ENCODE data around the gene AREG. TPM values are rescaled to one million over a fixed set of nuclear protein-coding genes. Genes with fewer than 3 reads are reported as not detected.

Gene AREG
- total RNA-seq, 1 donor from 2014 or later = 14.6 TPM

DNA sequence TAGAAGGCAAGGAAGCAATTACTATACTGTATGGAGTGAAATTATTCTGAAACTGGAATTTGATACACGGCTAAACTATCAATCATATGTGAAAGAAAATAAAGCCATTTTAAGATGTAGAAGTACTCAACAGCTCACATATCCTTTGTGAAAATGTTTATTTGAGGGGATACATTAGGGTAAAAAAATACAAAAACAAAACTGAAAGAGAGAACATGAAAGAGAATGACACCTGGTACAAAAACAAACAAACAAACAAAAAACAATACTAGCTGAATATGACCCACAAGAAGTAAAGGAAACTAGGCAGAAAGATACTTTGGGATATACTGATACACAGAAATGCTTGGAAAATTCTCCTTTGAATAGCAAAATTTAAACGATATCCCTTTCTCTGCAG is 20.8 kb upstream of the AREG start:
- Histone ChIP-seq H3K9me3 (no peaks in the 10 kb centered on the region), H3K4me3 (no peak overlapping the region), H3K27ac (no peak overlapping the region), H3K27me3 (no peaks in the 10 kb centered on the region), H3K36me3 (no peaks in the 10 kb centered on the region), H3K4me1 (no peaks in the 10 kb centered on the region)
- intact Hi-C loops (cut with DNase I) = no loop called here
- ATAC-seq = no peak
- no peak for DNase-seq
- TF ChIP-seq, protein P1, sequence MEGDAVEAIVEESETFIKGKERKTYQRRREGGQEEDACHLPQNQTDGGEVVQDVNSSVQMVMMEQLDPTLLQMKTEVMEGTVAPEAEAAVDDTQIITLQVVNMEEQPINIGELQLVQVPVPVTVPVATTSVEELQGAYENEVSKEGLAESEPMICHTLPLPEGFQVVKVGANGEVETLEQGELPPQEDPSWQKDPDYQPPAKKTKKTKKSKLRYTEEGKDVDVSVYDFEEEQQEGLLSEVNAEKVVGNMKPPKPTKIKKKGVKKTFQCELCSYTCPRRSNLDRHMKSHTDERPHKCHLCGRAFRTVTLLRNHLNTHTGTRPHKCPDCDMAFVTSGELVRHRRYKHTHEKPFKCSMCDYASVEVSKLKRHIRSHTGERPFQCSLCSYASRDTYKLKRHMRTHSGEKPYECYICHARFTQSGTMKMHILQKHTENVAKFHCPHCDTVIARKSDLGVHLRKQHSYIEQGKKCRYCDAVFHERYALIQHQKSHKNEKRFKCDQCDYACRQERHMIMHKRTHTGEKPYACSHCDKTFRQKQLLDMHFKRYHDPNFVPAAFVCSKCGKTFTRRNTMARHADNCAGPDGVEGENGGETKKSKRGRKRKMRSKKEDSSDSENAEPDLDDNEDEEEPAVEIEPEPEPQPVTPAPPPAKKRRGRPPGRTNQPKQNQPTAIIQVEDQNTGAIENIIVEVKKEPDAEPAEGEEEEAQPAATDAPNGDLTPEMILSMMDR (IDR thresholded peaks at IDR 0.05) = no peak

DNA sequence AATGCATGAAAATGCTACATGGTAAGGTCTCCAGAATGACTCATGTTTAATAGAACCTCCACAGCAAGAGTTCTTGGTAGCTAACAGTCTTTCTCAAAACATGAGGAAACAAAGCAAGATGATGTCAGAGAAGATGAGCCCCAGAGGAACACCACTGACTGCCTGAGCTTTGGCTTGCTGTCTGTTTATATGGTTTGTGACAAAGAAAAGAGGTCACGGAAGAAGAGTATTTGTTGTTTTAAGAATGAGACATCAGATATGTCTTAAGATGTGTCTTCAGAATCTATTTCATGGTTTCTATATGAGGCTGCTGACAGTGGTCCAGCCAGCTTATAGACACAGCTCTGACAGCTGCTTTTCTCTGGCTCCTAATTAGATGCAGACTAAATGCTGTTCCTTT is 18.8 kb upstream of the AREG start:
- TF ChIP-seq, protein P1 (IDR thresholded peaks at IDR 0.05) = no peak
- ATAC-seq (no peak), DNase-seq (no peak)

DNA sequence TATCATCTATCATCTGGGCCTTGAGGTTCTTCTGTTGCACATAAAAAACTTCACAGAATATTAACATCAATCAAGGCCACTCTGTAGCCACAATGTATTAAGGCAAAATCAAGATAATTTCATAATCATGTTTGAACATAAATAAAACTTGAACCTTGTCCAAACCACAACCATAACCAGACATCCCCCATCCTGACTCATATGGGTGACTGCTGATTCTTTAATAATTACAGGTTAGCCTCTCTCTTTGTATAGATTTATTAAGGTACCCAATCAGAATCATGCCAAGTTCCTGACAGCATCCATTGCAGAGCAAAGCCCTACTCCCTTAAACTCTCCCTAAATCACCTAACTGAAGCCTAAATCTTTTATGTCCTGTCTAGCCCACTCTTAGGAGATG is 16.7 kb upstream of the AREG start:
- Histone ChIP-seq H3K4me1 (no peaks in the 10 kb centered on the region), H3K27ac (no peak overlapping the region), H3K36me3 (no peaks in the 10 kb centered on the region), H3K27me3 (no peaks in the 10 kb centered on the region), H3K9me3 (no peaks in the 10 kb centered on the region), H3K4me3 (no peak overlapping the region)
- ATAC-seq (no peak), DNase-seq (no peak)
- intact Hi-C loops (cut with DNase I) = no loop called here
- TF ChIP-seq, protein P1 (IDR thresholded peaks at IDR 0.05) = no peak

More for the DNA sequence above, 18.8 kb upstream of the AREG start:
- Histone ChIP-seq H3K9me3 (no peaks in the 10 kb centered on the region), H3K4me3 (no peak overlapping the region), H3K27me3 (no peaks in the 10 kb centered on the region), H3K4me1 (no peaks in the 10 kb centered on the region), H3K36me3 (no peaks in the 10 kb centered on the region), H3K27ac (no peak overlapping the region)
- intact Hi-C loops (cut with DNase I) = no loop called here

DNA sequence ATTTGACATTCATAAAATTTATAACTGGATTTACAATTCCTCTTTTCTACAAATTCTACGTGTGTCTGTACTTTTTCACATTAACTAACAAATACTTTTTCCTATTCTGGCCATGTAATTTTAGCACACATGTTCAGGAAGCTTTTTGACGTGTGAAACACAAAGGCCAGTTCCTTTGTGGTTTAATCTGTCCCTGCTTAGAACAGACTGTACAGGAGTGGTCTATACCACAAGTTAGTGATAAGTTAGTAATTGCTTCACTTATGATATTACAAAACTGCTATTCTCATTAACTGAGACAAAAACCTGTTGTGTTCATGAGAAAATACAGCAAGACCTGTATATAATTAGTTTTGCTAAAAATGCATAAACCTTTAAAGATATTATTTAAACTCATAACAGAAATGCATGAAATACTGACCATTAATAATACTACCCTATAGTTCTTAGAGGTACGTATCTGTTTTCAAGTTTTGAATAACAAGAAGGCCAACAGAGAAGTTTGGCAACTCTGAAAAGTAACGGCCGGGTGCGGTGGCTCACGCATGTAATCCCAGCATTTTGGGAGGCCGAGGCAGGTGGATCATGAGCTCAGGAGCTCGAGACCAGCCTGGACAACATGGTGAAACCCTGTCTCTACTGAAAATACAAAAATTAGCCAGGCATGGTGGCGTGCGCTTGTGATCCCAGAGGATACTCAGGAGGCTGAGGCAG is 13.7 kb upstream of the AREG start:
- intact Hi-C loops (cut with DNase I) = no loop called here
- DNase-seq (no peak), ATAC-seq (peak; percentile 62)
- no peak overlapping the region for H3K4me3 ChIP-seq
- H3K9me3 ChIP-seq = no peaks in the 10 kb centered on the region
- no peak overlapping the region for H3K27ac ChIP-seq
- H3K36me3 ChIP-seq = no peaks in the 10 kb centered on the region
- TF ChIP-seq, protein P1 (IDR thresholded peaks at IDR 0.05) = no peak
- no peaks in the 10 kb centered on the region for H3K4me1 ChIP-seq
- H3K27me3 ChIP-seq = no peaks in the 10 kb centered on the region

DNA sequence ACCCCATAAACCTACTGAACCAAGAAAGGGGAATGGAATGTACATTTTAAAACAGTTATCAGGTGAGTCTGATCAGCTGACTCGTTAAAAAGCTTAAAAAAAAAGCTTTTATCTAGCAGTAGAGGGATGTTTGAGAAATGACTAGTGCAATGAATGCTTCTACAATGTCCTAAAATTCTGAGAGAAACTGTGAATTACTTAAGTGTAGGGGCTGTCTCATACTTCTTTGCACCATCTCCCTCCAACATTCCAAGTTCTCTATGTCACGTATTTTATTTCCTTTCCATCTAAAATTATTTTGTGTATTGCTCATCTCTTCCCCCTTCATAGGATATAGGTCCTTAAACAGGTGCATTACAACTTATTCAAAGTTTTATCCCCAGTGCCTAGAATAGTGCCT is 11.9 kb upstream of the AREG start:
- intact Hi-C loops (cut with DNase I) = no loop called here
- H3K27me3 ChIP-seq = no peaks in the 10 kb centered on the region
- no peaks in the 10 kb centered on the region for H3K9me3 ChIP-seq
- no peaks in the 10 kb centered on the region for H3K36me3 ChIP-seq
- no peak overlapping the region for H3K27ac ChIP-seq
- DNase-seq (no peak), ATAC-seq (no peak)
- TF ChIP-seq, protein P1 (IDR thresholded peaks at IDR 0.05) = no peak
- no peak overlapping the region for H3K4me3 ChIP-seq
- H3K4me1 ChIP-seq = no peaks in the 10 kb centered on the region
